ENCODE data around the gene CAPZB. TPM values are rescaled to one million over a fixed set of nuclear protein-coding genes. Genes with fewer than 3 reads are reported as not detected.

The CAPZB gene
- total and polyA plus RNA-seq, 10 donors, result 139 to 386 (median 277) TPM

DNA sequence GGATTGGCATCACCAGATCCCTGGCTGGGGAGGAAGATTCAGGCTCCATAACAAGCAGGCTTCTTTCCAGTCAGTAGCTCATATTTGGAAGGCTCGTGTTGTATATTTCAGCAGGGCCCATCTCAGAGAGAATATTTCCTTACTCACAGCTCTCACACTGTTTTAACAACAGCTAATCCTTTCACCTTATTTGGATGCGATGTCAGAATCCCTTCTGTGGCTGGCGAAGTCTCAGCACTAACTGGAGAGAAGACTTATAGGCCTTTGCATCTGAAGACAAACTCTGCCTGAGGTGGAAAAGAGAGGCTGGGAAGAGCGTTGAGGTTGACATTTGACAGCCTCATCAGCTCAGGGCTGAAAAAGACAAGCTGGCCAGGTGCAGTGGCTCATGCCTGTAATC, 47.2 kb upstream of the CAPZB start:
- H3K36me3 ChIP-seq, result no peaks in the 10 kb centered on the region
- H3K9me3 ChIP-seq, result peaks cover 0 to 34% (median 24%) of the 10 kb centered on the region in 8 donors
- intact Hi-C loops (cut with DNase I; ENCODE audit: low total_unique reads), result no loop called here
- H3K27ac ChIP-seq, result no peak overlapping the region
- peaks cover 0 to 14% (median 5%) of the 10 kb centered on the region in 6 donors for H3K4me1 ChIP-seq
- WGBS, 5 donors, result 92 to 97% (median 95%) methylated on average over 4 of the region's 4 CpGs
- TF ChIP-seq POLR2A (IDR thresholded peaks at IDR 0.05) (no peak), POLR2AphosphoS5 (IDR thresholded peaks at IDR 0.05) (no peak)
- TF ChIP-seq, protein P1, sequence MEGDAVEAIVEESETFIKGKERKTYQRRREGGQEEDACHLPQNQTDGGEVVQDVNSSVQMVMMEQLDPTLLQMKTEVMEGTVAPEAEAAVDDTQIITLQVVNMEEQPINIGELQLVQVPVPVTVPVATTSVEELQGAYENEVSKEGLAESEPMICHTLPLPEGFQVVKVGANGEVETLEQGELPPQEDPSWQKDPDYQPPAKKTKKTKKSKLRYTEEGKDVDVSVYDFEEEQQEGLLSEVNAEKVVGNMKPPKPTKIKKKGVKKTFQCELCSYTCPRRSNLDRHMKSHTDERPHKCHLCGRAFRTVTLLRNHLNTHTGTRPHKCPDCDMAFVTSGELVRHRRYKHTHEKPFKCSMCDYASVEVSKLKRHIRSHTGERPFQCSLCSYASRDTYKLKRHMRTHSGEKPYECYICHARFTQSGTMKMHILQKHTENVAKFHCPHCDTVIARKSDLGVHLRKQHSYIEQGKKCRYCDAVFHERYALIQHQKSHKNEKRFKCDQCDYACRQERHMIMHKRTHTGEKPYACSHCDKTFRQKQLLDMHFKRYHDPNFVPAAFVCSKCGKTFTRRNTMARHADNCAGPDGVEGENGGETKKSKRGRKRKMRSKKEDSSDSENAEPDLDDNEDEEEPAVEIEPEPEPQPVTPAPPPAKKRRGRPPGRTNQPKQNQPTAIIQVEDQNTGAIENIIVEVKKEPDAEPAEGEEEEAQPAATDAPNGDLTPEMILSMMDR (IDR thresholded peaks at IDR 0.05 in 8 of 11, conservative IDR thresholded peaks at IDR 0.05 in 3 of 11), result no peak
- no peak for DNase-seq
- no peaks in the 10 kb centered on the region for H3K27me3 ChIP-seq (replicated peaks in 1 of 7)
- no peak overlapping the region for H3K4me3 ChIP-seq

DNA sequence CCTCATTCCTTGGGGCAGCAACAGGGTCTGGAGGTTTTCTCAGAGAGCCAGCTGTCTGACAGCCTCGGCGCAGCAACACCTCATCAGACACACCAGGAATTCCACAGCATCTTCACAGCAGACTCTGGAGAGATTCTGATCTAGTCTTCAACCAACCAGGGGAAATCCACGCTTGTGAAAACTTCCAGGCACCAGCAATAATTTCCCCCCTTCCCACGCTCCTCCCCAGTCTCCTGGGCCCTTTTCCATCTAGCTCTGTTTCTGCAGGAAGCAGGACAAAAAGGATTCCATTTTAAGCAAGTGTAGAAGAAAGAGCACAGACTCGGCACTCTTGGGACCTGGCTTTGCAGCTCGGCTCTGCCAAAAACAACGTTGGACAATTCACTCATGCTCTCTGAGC, 44.3 kb upstream of the CAPZB start:
- no peaks in the 10 kb centered on the region for H3K36me3 ChIP-seq
- H3K9me3 ChIP-seq, result peaks cover 0 to 10% (median 8%) of the 10 kb centered on the region in 8 donors
- 79 to 96% (median 84%) methylated on average over 4 to 7 of the region's 7 CpGs for WGBS, 5 donors
- intact Hi-C loops (cut with DNase I; ENCODE audit: low total_unique reads), result no loop called here
- DNase-seq, result no peak
- no peak overlapping the region for H3K4me3 ChIP-seq
- H3K27me3 ChIP-seq (replicated peaks in 1 of 7), result no peaks in the 10 kb centered on the region
- no peak overlapping the region for H3K27ac ChIP-seq
- TF ChIP-seq POLR2AphosphoS5 (IDR thresholded peaks at IDR 0.05) (no peak), POLR2A (IDR thresholded peaks at IDR 0.05) (no peak)
- TF ChIP-seq, protein P1 (IDR thresholded peaks at IDR 0.05 in 8 of 11, conservative IDR thresholded peaks at IDR 0.05 in 3 of 11), result no peak
- peaks cover 0 to 14% (median 5%) of the 10 kb centered on the region in 6 donors for H3K4me1 ChIP-seq

GRCh38 chr1:19528438-19528837, 43.1 kb upstream of the CAPZB start:
- no peak for TF ChIP-seq POLR2A (IDR thresholded peaks at IDR 0.05)
- no peak overlapping the region for H3K4me3 ChIP-seq
- H3K36me3 ChIP-seq, result no peaks in the 10 kb centered on the region
- WGBS, 5 donors, result 68 to 89% (median 70%) methylated on average over 2 of the region's 2 CpGs
- H3K27ac ChIP-seq, result no peak overlapping the region
- H3K9me3 ChIP-seq, result peaks cover 0 to 10% (median 8%) of the 10 kb centered on the region in 8 donors
- peaks cover 0 to 5% (median under 1%) of the 10 kb centered on the region in 6 donors for H3K4me1 ChIP-seq
- DNase-seq, result no peak
- H3K27me3 ChIP-seq (replicated peaks in 1 of 7), result no peaks in the 10 kb centered on the region
- intact Hi-C loops (cut with DNase I; ENCODE audit: low total_unique reads), result no loop called here

DNA sequence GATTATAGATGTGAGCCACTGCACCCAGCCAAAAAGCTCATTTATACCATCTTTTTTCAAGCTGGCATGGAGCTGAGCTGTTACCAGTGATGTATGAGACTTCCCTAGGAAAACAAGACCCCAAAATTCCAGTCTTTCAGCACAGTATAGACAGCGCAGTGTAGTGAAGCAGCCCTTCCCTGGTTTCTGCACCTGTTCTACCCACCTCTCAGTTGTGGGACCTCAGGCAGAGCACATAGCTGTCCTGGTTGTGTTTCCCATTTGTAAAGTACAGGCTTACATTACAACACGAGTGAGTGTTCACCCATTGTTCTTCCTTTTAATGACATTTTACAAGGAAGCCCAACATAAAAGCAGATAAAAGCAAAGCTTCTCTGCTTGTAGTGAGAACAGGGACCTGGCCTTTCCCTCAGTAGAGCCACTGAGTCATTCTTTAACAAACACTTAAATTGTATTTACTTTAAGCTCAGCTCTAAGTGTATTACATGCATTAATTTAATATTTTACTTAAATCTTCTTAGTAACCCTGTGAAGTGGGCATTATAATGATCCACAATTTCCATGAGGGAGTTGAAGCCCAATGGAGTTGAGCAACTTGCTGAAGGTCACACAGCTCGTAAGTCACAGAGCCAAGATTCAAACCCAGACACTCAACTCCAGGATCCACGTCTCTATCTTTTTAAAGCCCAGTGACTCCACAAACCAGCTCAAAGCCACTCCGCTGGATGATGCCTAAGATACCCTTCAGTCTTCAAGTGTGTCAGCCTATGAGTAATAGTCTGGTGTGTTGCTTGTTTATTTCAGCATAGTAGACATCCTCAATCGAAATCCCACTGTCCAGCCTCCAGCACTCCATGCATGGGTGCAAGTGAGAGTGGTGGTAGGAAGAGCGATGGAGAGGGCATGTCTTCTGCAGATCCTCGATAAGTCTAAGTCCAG, 40.5 kb upstream of the CAPZB start:
- intact Hi-C loops (cut with DNase I; ENCODE audit: low total_unique reads), result no loop called here
- DNase-seq, result no peak
- 78 to 94% (median 92%) methylated on average over 8 of the region's 8 CpGs for WGBS, 5 donors
- no peaks in the 10 kb centered on the region for H3K4me1 ChIP-seq
- no peaks in the 10 kb centered on the region for H3K27me3 ChIP-seq (replicated peaks in 1 of 7)
- peaks cover 0 to 7% (median under 1%) of the 10 kb centered on the region in 8 donors for H3K9me3 ChIP-seq
- H3K36me3 ChIP-seq, result no peaks in the 10 kb centered on the region
- no peak overlapping the region for H3K4me3 ChIP-seq
- TF ChIP-seq POLR2A (IDR thresholded peaks at IDR 0.05) (no peak), POLR2AphosphoS5 (IDR thresholded peaks at IDR 0.05) (no peak)
- TF ChIP-seq, protein P1 (IDR thresholded peaks at IDR 0.05 in 8 of 11, conservative IDR thresholded peaks at IDR 0.05 in 3 of 11), result no peak
- H3K27ac ChIP-seq, result no peak overlapping the region

Data from spleen (tissue), 11 donors.